HepG2 (cell line): ENCODE results near the gene WNT6. TPM values are rescaled to one million over a fixed set of nuclear protein-coding genes. Genes with fewer than 3 reads are reported as not detected.

Experiments used
- ATAC-seq: fragments of 200-7000 bp; cut with Tn5 transposase; 3 replicates; pipeline ENCODE4 v1.9.1; 2020; ENCODE audit warnings: mild to moderate bottlenecking, moderate library complexity
- BruUV-seq: library from RNA; stranded (reverse); fragments of 400-500 nt; replicated peaks from 2 replicates; lab custom pipeline; 2021; lab: Mats Ljungman, UMichigan
- CTCF ChIA-PET: fragments of 300-600 bp; formaldehyde crosslinking; extraction: SDS; loops from one replicate; lab custom pipeline; 2021; ENCODE audit warnings: low total read pairs, inconsistent platforms, low intra/inter-chr PET ratio; lab: Yijun Ruan, JAX
- POLR2A ChIA-PET: fragments of 350-600 bp; sonication (Branson Sonifier 250); formaldehyde crosslinking; loops from one replicate; lab custom pipeline; 2020; ENCODE audit warnings: antibody characterized with exemption, inconsistent platforms; lab: Yijun Ruan, JAX
- DNase-seq: peaks from one replicate; pipeline ENCODE4 v3.0.0-alpha.2; 2015; ENCODE audit warnings: low spot score
- FAIRE-seq: peaks from 3 replicates; lab custom pipeline; 2011; peaks lifted over from hg19 to GRCh38; lab: Jason Lieb, UNC
- H2AFZ ChIP-seq: one replicate; pipeline ENCODE4 v1.6.1; 2011; ENCODE audit warnings: low read length, inconsistent platforms
- H3K27ac ChIP-seq: fragments of 300-600 bp; 3 replicates; pipeline ENCODE4 v1.8.0; 2011; ENCODE audit warnings: mixed run types, mild to moderate bottlenecking, mixed read lengths, low read length, inconsistent platforms; ENCODE audit not compliant: insufficient read depth; ENCODE audit errors: extremely low read length
- H3K27me3 ChIP-seq, 2 experiments: fragments of 200-600 bp in 1 of 2; 2 replicates in 1 of 2; 3 replicates in 1 of 2; pipeline versions ENCODE4 v1.6.0 to v1.8.0; 2011; ENCODE audit warnings: low read length in 2 of 2, mild to moderate bottlenecking in 2 of 2, moderate library complexity in 2 of 2, inconsistent platforms in 1 of 2; ENCODE audit not compliant: insufficient read depth in 2 of 2, control insufficient read depth in 1 of 2
- H3K36me3 ChIP-seq, 2 experiments: fragments of 200-600 bp in 1 of 2; replicated peaks in 1 of 2; 2 replicates in 1 of 2; 3 replicates in 1 of 2; pipeline versions ENCODE4 v1.5.1 to v1.8.0; 2011; ENCODE audit warnings: low read length in 2 of 2, inconsistent platforms in 1 of 2; ENCODE audit not compliant: insufficient read depth in 2 of 2, control insufficient read depth in 1 of 2
- H3K4me1 ChIP-seq: 2 replicates; pipeline ENCODE4 v1.5.1; 2012; ENCODE audit warnings: low read length, inconsistent platforms; ENCODE audit not compliant: insufficient read depth
- H3K4me2 ChIP-seq: 2 replicates; pipeline ENCODE4 v1.6.0; 2011; ENCODE audit warnings: low read depth, low read length, inconsistent platforms
- H3K4me3 ChIP-seq, 3 experiments: fragments of 200-600 bp in 1 of 3; sonication (generic), shearing (Covaris generic) in 1 of 3; replicated peaks in 1 of 3; 2 replicates each; pipeline ENCODE4 v1.5.1; 2011 to 2016; ENCODE audit warnings: low read length in 3 of 3, inconsistent platforms in 2 of 3, low read depth in 2 of 3, mild to moderate bottlenecking in 2 of 3, control low read depth in 1 of 3, mixed read lengths in 1 of 3; ENCODE audit not compliant: insufficient read depth in 1 of 3
- H3K79me2 ChIP-seq: one replicate; pipeline ENCODE4 v1.6.1; 2011; ENCODE audit warnings: low read length, inconsistent platforms; ENCODE audit not compliant: insufficient read depth
- H3K9ac ChIP-seq: 2 replicates; pipeline ENCODE4 v1.6.0; 2011; ENCODE audit warnings: mild to moderate bottlenecking, low read depth, low read length, inconsistent platforms; ENCODE audit not compliant: insufficient read depth
- H3K9me3 ChIP-seq: 2 replicates; pipeline ENCODE4 v1.5.1; 2012; ENCODE audit warnings: mild to moderate bottlenecking, low read length
- H4K20me1 ChIP-seq: 2 replicates; pipeline ENCODE4 v1.6.0; 2011; ENCODE audit warnings: inconsistent platforms, mild to moderate bottlenecking, low read length, moderate library complexity; ENCODE audit not compliant: insufficient read depth
- ATM ChIP-seq: fragments of 450-650 bp; IDR thresholded peaks from 2 replicates; pipeline ENCODE4 v1.7.1; 2017; ENCODE audit warnings: mild to moderate bottlenecking, borderline replicate concordance
- HMGXB4 ChIP-seq, 2 experiments: sonication (generic) in 1 of 2; formaldehyde crosslinking in 1 of 2; IDR thresholded peaks; 2 replicates each; pipeline versions ENCODE4 v1.4.0 to v1.6.1; 2018 to 2020; ENCODE audit warnings: missing genetic modification reagents in 2 of 2, borderline replicate concordance in 1 of 2, low read depth in 1 of 2, mild to moderate bottlenecking in 1 of 2, missing biosample characterization in 1 of 2
- MAZ ChIP-seq, 2 experiments: sonication (generic) in 1 of 2; formaldehyde crosslinking in 1 of 2; IDR thresholded peaks; 2 replicates each; pipeline versions ENCODE4 v1.5.0 to v1.6.1; 2012 to 2020; ENCODE audit warnings: low read depth in 2 of 2, mild to moderate bottlenecking in 2 of 2, borderline replicate concordance in 1 of 2, improper control_type of control experiment in 1 of 2, low read length in 1 of 2, missing genetic modification reagents in 1 of 2, moderate library complexity in 1 of 2
- MYPOP ChIP-seq: sonication (generic); formaldehyde crosslinking; IDR thresholded peaks from 2 replicates; pipeline ENCODE4 v1.8.1; 2023; ENCODE audit warnings: mild to moderate bottlenecking, moderate library complexity, missing genetic modification reagents
- MZF1 ChIP-seq: sonication (generic); formaldehyde crosslinking; IDR thresholded peaks from 2 replicates; pipeline ENCODE4 v1.8.1; 2023; ENCODE audit warnings: mild to moderate bottlenecking, missing genetic modification reagents, borderline replicate concordance
- SALL2 ChIP-seq: sonication (generic); formaldehyde crosslinking; IDR thresholded peaks from 2 replicates; pipeline ENCODE4 v1.8.1; 2023; ENCODE audit warnings: mild to moderate bottlenecking, missing genetic modification reagents, inconsistent platforms
- SMARCC2 ChIP-seq: fragments of 450-650 bp; IDR thresholded peaks from 2 replicates; pipeline ENCODE4 v1.6.1; 2017; ENCODE audit warnings: antibody characterized with exemption, mild to moderate bottlenecking
- TAF1 ChIP-seq: sonication (generic); formaldehyde crosslinking; IDR thresholded peaks from 2 replicates; pipeline ENCODE4 v1.4.0; 2020; ENCODE audit warnings: missing genetic modification reagents
- ZFP90 ChIP-seq: sonication (generic); formaldehyde crosslinking; IDR thresholded peaks from 2 replicates; pipeline ENCODE4 v1.8.0; 2022; ENCODE audit warnings: missing genetic modification reagents, mild to moderate bottlenecking, inconsistent platforms, borderline replicate concordance
- ZNF607 ChIP-seq: sonication (generic); formaldehyde crosslinking; IDR thresholded peaks from 2 replicates; pipeline ENCODE4 v1.5.1; 2020; ENCODE audit warnings: missing genetic modification reagents, mild to moderate bottlenecking, borderline replicate concordance
- ZNF770 ChIP-seq: sonication (generic); formaldehyde crosslinking; IDR thresholded peaks from 2 replicates; pipeline ENCODE4 v1.5.0; 2020; ENCODE audit warnings: mild to moderate bottlenecking, missing genetic modification reagents
- ZNF781 ChIP-seq: sonication (generic); formaldehyde crosslinking; IDR thresholded peaks from 2 replicates; pipeline ENCODE4 v1.5.1; 2020; ENCODE audit warnings: borderline replicate concordance, mild to moderate bottlenecking, missing genetic modification reagents; ENCODE audit errors: not compliant biosample characterization
- ZNF800 ChIP-seq: sonication (generic); formaldehyde crosslinking; IDR thresholded peaks from 2 replicates; pipeline ENCODE4 v1.4.0; 2020; ENCODE audit warnings: missing genetic modification reagents
- WGBS: methylation state at CpG from one replicate; pipeline ENCODE4 v1.1.6; 2017; ENCODE audit warnings: low lambda C conversion rate; 5-methylcytosine and 5-hydroxymethylcytosine counted together
- in situ Hi-C: cut with HindIII; loops from 2 replicates; pipeline ENCODE4 v1.10.0; 2017; ENCODE audit warnings: low pct_unique_long_range_greater_than_20kb; ENCODE audit not compliant: extremely low pct_ligation_motif_present
- intact Hi-C: fragments of 100-400 bp; cut with micrococcal nuclease; formaldehyde crosslinking; loops from one replicate; pipeline ENCODE4 v1.10.0; 2022; ENCODE audit not compliant: unreplicated experiment
- polyA plus RNA-seq, 8 experiments: library from polyadenylated mRNA; depleted of rRNA in 3 of 8; stranded (reverse) in 7 of 8; unstranded in 1 of 8; fragments of >200 nt; fragmentation: Illumina TruSeq in 4 of 8; extraction: Trizol in 4 of 8; gene quantifications; 2 replicates each; pipeline versions ENCODE4 v1.2.1 to v1.2.3, GENCODE V29; 2011 to 2016; ENCODE audit warnings: low read depth in 4 of 8, missing spikeins in 1 of 8, mixed read lengths in 1 of 8; ENCODE audit not compliant: insufficient read depth in 1 of 8
- total RNA-seq, 5 experiments: library from RNA; depleted of rRNA; stranded (reverse); fragments of >200 nt; fragmentation: Illumina TruSeq; extraction: Trizol; gene quantifications; 2 replicates each; pipeline ENCODE4 v1.2.3, GENCODE V29; 2016; ENCODE audit warnings: low read depth in 1 of 5

The WNT6 gene
- total and polyA plus RNA-seq, 2 of the 13 experiments (the other 11 are each of a cell fraction or from before 2014, with no cell fraction given), result 0.20 TPM; not detected in 1

- Histone ChIP-seq H3K36me3 (no peaks in the 10 kb centered on the region), H3K4me1 (peaks cover 30% of the 10 kb centered on the region), H3K4me3 (no peak overlapping the region), H3K27ac (no peak overlapping the region), H3K9ac (no peak overlapping the region), H3K4me2 (peak overlapping the region; percentile 40; the same call in 1 of the 2 replicates), H2AFZ (no peak overlapping the region), H3K79me2 (no peaks in the 10 kb centered on the region), H3K27me3 (peaks cover 8 to 74% of the 10 kb centered on the region in 2 experiments; a peak in 4 of 5 replicates), H3K9me3 (no peaks in the 10 kb centered on the region), H4K20me1 (no peaks in the 10 kb centered on the region; the same call in 1 of the 2 replicates)
- ATAC-seq, result peak; percentile 69
- ChIA-PET POLR2A (no interaction called here), CTCF (interaction anchor here (0.6 to 2.5 kb wide), 3 partner anchors 23 to 205 kb away, joined by 3 to 32 read pairs (median 9); no protein-coding TSS in a partner anchor)
- BruUV-seq, result no TSS peak
- peak; percentile 61 for DNase-seq
- in situ Hi-C loops, result no loop called here
- FAIRE-seq, result peak; percentile 95
- intact Hi-C loops, result loop anchor here (1.0 kb wide), 1 partner anchor 45 kb away; no protein-coding TSS in a partner anchor
- WGBS, result 23% methylated on average over 16 of the region's 16 CpGs
- peak; percentile 57 for TF ChIP-seq ZNF781 (CRISPR knock-in tag)
- TF ChIP-seq ZNF770 (CRISPR knock-in tag), result 0 out of 2 replicates have a peak, but pooled peaks have one; percentile 25
- TF ChIP-seq MYPOP (CRISPR knock-in tag), result peak; percentile 33; the same call in 1 of the 2 replicates
- 0 out of 2 replicates have a peak, but pooled peaks have one; percentile 57 for TF ChIP-seq SALL2 (CRISPR knock-in tag)
- 0 out of 2 replicates have a peak, but pooled peaks have one; percentile 32 for TF ChIP-seq ZFP90 (CRISPR knock-in tag)
- TF ChIP-seq ZNF607 (CRISPR knock-in tag), result 0 out of 2 replicates have a peak, but pooled peaks have one; percentile 51
- no peak for TF ChIP-seq TAF1 (CRISPR knock-in tag)
- TF ChIP-seq MAZ (IDR thresholded peaks at IDR 0.05; ENCODE audit: borderline replicate concordance, low read depth, low read length), result no peak
- 0 out of 2 replicates have a peak, but pooled peaks have one; percentile 31 for TF ChIP-seq MAZ (CRISPR knock-in tag; IDR thresholded peaks at IDR 0.05; ENCODE audit: low read depth)
- no peak for TF ChIP-seq MZF1 (CRISPR knock-in tag)
- TF ChIP-seq ATM, result no peak
- 0 out of 2 replicates have a peak, but pooled peaks have one; percentile 13 for TF ChIP-seq SMARCC2
- peak; percentile 69; the same call in 1 of the 2 replicates for TF ChIP-seq ZNF800 (CRISPR knock-in tag)
- peak; percentile 15 to 60; a peak in 2 of 4 replicates for TF ChIP-seq HMGXB4 (CRISPR knock-in tag; IDR thresholded peaks at IDR 0.05; ENCODE audit: borderline replicate concordance in 1 of 2, low read depth in 1 of 2)
Observed at GRCh38 chr2:218852911-218853667, 6.5 kb upstream of the WNT6 start.
